Nephron progenitor cell (in vitro differentiated cells): ENCODE data around the gene PPP1CC.

ENCODE experiments used
- DNase-seq: peaks from one replicate; pipeline ENCODE4 v3.0.0; 2021
- H3K27ac Mint-ChIP-seq: 2 replicates; pipeline ENCODE4 v1.8.0; 2021; ENCODE audit warnings: mild to moderate bottlenecking, moderate library complexity, mixed read lengths
- H3K27me3 Mint-ChIP-seq: 2 replicates; pipeline ENCODE4 v1.8.0; 2021; ENCODE audit warnings: mild to moderate bottlenecking, low read depth, mixed read lengths; ENCODE audit not compliant: poor library complexity
- H3K36me3 Mint-ChIP-seq: 2 replicates; pipeline ENCODE4 v1.8.0; 2021; ENCODE audit warnings: low read depth, mixed read lengths
- H3K4me1 Mint-ChIP-seq: 2 replicates; pipeline ENCODE4 v1.8.0; 2021; ENCODE audit warnings: mixed read lengths
- H3K4me3 Mint-ChIP-seq: 2 replicates; pipeline ENCODE4 v1.8.0; 2021; ENCODE audit warnings: mild to moderate bottlenecking, moderate library complexity, mixed read lengths
- H3K9me3 Mint-ChIP-seq: 2 replicates; pipeline ENCODE4 v1.8.0; 2021; ENCODE audit warnings: mild to moderate bottlenecking, moderate library complexity, mixed read lengths
- CTCF ChIP-seq: fragments of 200-600 bp; sonication (generic); IDR thresholded peaks from 2 replicates; pipeline ENCODE4 v1.5.0; 2021; ENCODE audit warnings: antibody characterized with exemption

Gene PPP1CC

GRCh38 chr12:110696283-110696682 is 46.4 kb downstream of the PPP1CC start:
- Mint-ChIP-seq H3K27me3 (peaks cover 4% of the 10 kb centered on the region), H3K4me1 (peaks cover 11% of the 10 kb centered on the region), H3K36me3 (no peaks in the 10 kb centered on the region), H3K4me3 (no peak overlapping the region), H3K9me3 (no peaks in the 10 kb centered on the region), H3K27ac (no peak overlapping the region)
- TF ChIP-seq CTCF, result no peak
- DNase-seq, result no peak

- no peak for DNase-seq
- Mint-ChIP-seq H3K27ac (no peak overlapping the region), H3K4me1 (peaks cover 20% of the 10 kb centered on the region)
These were observed 48.3 kb downstream of the PPP1CC start for GRCh38 chr12:110694330-110694901.

GRCh38 chr12:110693731-110694130 is 49.0 kb downstream of the PPP1CC start:
- TF ChIP-seq CTCF, result no peak
- Mint-ChIP-seq H3K9me3 (no peaks in the 10 kb centered on the region), H3K27me3 (peaks cover 4% of the 10 kb centered on the region), H3K36me3 (no peaks in the 10 kb centered on the region), H3K4me1 (peaks cover 21% of the 10 kb centered on the region), H3K27ac (no peak overlapping the region), H3K4me3 (no peak overlapping the region)
- DNase-seq, result no peak

More at GRCh38 chr12:110694330-110694901, 48.3 kb downstream of the PPP1CC start:
- no peaks in the 10 kb centered on the region for H3K9me3 Mint-ChIP-seq
- H3K4me3 Mint-ChIP-seq, result no peak overlapping the region
- TF ChIP-seq CTCF, result no peak
- no peaks in the 10 kb centered on the region for H3K36me3 Mint-ChIP-seq
- peaks cover 4% of the 10 kb centered on the region for H3K27me3 Mint-ChIP-seq

GRCh38 chr12:110690127-110690430 is 52.6 kb downstream of the PPP1CC start:
- no peak for DNase-seq
- no peak for TF ChIP-seq CTCF
- peaks cover 15% of the 10 kb centered on the region for H3K9me3 Mint-ChIP-seq
- H3K4me3 Mint-ChIP-seq, result peak overlapping the region; percentile 85
- peaks cover 28% of the 10 kb centered on the region for H3K4me1 Mint-ChIP-seq
- H3K27ac Mint-ChIP-seq, result no peak overlapping the region
- H3K27me3 Mint-ChIP-seq, result peaks cover 15% of the 10 kb centered on the region
- peaks cover 13% of the 10 kb centered on the region for H3K36me3 Mint-ChIP-seq

GRCh38 chr12:110689281-110690126 is 53.2 kb downstream of the PPP1CC start:
- Mint-ChIP-seq H3K27me3 (peaks cover 15% of the 10 kb centered on the region), H3K9me3 (peaks cover 20% of the 10 kb centered on the region), H3K27ac (peak overlapping the region; percentile 90), H3K4me1 (peaks cover 25% of the 10 kb centered on the region), H3K36me3 (peaks cover 19% of the 10 kb centered on the region), H3K4me3 (peak overlapping the region; percentile 85)
- TF ChIP-seq CTCF, result no peak
- peak; percentile 66 for DNase-seq
